Suprapubic skin (tissue), 4 donors: ENCODE data around the gene TMEM100. TPM values are rescaled to one million over a fixed set of nuclear protein-coding genes. Genes with fewer than 3 reads are reported as not detected.

ENCODE experiments used
- DNase-seq, 2 donors: peaks; one replicate each; pipeline ENCODE4 v3.0.0-alpha.2; 2019; ENCODE audit warnings: low spot score in 2 of 2
- H3K27ac ChIP-seq: fragments of 200-600 bp; sonication (generic); one replicate; pipeline ENCODE4 v1.5.1; 2019
- H3K27me3 ChIP-seq: fragments of 200-600 bp; sonication (generic); one replicate; pipeline ENCODE4 v1.5.1; 2019
- H3K36me3 ChIP-seq: fragments of 200-600 bp; sonication (generic); one replicate; pipeline ENCODE4 v1.5.1; 2019
- H3K4me1 ChIP-seq: fragments of 200-600 bp; sonication (generic); one replicate; pipeline ENCODE4 v1.5.1; 2019
- H3K4me3 ChIP-seq: fragments of 200-600 bp; sonication (generic); one replicate; pipeline ENCODE4 v1.5.1; 2019; ENCODE audit warnings: mild to moderate bottlenecking
- H3K9me3 ChIP-seq: fragments of 200-600 bp; sonication (generic); one replicate; pipeline ENCODE4 v1.5.1; 2019
- EP300 ChIP-seq: sonication (generic); formaldehyde crosslinking; IDR thresholded peaks from one replicate; pipeline ENCODE4 v1.6.1; 2017; ENCODE audit warnings: antibody characterized with exemption
- POLR2A ChIP-seq, 2 donors: fragments of 450-650 bp; IDR thresholded peaks; one replicate each; pipeline ENCODE4 v1.6.1; 2017; ENCODE audit warnings: antibody characterized with exemption in 2 of 2, mild to moderate bottlenecking in 2 of 2, moderate library complexity in 2 of 2
- POLR2AphosphoS5 ChIP-seq, 3 donors: sonication (generic); formaldehyde crosslinking; IDR thresholded peaks; one replicate each; pipeline ENCODE4 v1.6.1; 2017; ENCODE audit warnings: antibody characterized with exemption in 3 of 3
- WGBS: methylation state at CpG from one replicate; pipeline ENCODE4 v1.1.5; 2018; 5-methylcytosine and 5-hydroxymethylcytosine counted together
- total RNA-seq, 4 donors: library from RNA; depleted of rRNA; stranded (reverse); fragments of >200 nt; gene quantifications; one replicate each; pipeline ENCODE4 v1.1.0, GENCODE V29; 2016
- TF ChIP-seq, protein P1 (sequence below), 2 donors: fragments of 200-600 bp in 1 of 2; fragments of 450-650 bp in 1 of 2; sonication (generic) in 1 of 2; IDR thresholded peaks; one replicate each; pipeline ENCODE4 v1.5.1; 2016 to 2019; ENCODE audit warnings: antibody characterized with exemption in 2 of 2, mild to moderate bottlenecking in 1 of 2, moderate library complexity in 1 of 2

Gene TMEM100
- total RNA-seq, 4 donors from 2014 or later: 1.7 to 2.9 (median 2.4) TPM

DNA sequence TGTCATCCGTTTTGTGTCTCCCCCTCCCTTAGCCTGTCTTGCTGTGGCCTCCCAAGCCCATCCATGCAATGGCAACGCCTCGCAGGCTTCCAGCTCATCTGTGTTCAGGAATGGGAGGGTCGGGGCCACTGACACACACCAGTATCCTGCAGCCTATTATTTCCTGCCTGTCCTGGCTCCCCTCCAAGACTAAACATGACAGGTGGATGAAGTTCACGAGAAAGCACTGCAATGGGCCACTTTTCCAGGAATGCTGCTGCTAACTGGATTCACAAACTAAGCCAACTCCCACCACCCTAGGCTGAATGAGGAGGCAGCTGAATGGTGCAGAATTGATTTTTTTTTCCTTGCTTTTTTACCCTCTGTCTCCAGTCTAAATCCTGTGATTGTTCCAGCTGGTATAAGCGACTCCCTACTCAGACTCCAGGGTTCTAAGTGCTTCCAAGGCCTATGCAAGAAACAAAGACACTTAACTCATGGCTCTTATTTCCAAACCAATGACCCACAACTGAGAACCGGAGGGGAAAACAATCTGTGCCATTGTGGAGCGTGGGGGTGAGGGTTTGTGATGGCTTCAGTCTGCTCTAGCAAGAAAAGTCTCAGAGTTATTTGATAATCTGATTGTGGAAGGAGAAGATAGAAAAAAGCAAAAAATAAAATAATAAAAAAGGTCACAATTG, 23.3 kb downstream of the TMEM100 start:
- Histone ChIP-seq H3K27me3 (peaks cover 3% of the 10 kb centered on the region), H3K27ac (no peak overlapping the region), H3K36me3 (no peaks in the 10 kb centered on the region), H3K9me3 (no peaks in the 10 kb centered on the region), H3K4me3 (no peak overlapping the region), H3K4me1 (no peaks in the 10 kb centered on the region)
- WGBS: 67% methylated on average over 8 of the region's 8 CpGs
- no peak for DNase-seq
- TF ChIP-seq POLR2A (IDR thresholded peaks at IDR 0.05): no peak
- no peak for TF ChIP-seq POLR2AphosphoS5 (IDR thresholded peaks at IDR 0.05)
- no peak for TF ChIP-seq EP300
- TF ChIP-seq, protein P1, sequence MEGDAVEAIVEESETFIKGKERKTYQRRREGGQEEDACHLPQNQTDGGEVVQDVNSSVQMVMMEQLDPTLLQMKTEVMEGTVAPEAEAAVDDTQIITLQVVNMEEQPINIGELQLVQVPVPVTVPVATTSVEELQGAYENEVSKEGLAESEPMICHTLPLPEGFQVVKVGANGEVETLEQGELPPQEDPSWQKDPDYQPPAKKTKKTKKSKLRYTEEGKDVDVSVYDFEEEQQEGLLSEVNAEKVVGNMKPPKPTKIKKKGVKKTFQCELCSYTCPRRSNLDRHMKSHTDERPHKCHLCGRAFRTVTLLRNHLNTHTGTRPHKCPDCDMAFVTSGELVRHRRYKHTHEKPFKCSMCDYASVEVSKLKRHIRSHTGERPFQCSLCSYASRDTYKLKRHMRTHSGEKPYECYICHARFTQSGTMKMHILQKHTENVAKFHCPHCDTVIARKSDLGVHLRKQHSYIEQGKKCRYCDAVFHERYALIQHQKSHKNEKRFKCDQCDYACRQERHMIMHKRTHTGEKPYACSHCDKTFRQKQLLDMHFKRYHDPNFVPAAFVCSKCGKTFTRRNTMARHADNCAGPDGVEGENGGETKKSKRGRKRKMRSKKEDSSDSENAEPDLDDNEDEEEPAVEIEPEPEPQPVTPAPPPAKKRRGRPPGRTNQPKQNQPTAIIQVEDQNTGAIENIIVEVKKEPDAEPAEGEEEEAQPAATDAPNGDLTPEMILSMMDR (IDR thresholded peaks at IDR 0.05): no peak

DNA sequence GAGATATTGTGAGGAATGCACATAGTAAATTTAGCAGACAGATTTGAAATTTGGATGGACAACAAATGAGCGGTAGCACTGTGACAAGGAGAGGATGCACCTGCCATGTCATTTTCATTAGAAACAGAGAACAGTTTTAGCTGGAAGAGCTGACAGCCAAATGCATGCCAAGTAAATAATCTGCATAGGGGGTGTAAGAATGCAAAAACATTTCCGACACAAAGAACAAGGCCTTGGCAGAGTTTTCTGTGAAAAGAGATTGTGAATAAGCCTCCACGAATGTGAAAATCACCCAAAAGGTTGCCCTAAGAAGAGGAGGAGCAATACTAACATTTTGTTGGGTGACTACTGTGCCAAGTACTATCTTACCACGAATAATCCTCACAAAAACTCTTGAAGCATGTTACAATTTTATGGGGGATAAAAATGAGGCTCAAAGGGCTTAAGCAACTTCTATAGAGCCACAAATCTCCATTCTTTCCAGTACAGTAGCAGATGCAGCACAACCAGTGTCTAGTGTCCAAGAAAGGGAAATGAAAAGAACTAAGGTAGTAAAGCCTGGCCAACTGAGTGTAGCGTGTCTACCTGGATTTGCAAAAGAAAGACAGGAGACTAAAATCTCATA, 28.3 kb downstream of the TMEM100 start:
- Histone ChIP-seq H3K27me3 (no peaks in the 10 kb centered on the region), H3K36me3 (no peaks in the 10 kb centered on the region), H3K4me3 (no peak overlapping the region), H3K9me3 (no peaks in the 10 kb centered on the region), H3K27ac (no peak overlapping the region), H3K4me1 (no peaks in the 10 kb centered on the region)
- no peak for DNase-seq
- TF ChIP-seq POLR2AphosphoS5 (IDR thresholded peaks at IDR 0.05): no peak
- TF ChIP-seq, protein P1 (IDR thresholded peaks at IDR 0.05): no peak
- TF ChIP-seq POLR2A (IDR thresholded peaks at IDR 0.05): no peak
- TF ChIP-seq EP300: no peak
- WGBS: 49% methylated on average over 5 of the region's 5 CpGs

DNA sequence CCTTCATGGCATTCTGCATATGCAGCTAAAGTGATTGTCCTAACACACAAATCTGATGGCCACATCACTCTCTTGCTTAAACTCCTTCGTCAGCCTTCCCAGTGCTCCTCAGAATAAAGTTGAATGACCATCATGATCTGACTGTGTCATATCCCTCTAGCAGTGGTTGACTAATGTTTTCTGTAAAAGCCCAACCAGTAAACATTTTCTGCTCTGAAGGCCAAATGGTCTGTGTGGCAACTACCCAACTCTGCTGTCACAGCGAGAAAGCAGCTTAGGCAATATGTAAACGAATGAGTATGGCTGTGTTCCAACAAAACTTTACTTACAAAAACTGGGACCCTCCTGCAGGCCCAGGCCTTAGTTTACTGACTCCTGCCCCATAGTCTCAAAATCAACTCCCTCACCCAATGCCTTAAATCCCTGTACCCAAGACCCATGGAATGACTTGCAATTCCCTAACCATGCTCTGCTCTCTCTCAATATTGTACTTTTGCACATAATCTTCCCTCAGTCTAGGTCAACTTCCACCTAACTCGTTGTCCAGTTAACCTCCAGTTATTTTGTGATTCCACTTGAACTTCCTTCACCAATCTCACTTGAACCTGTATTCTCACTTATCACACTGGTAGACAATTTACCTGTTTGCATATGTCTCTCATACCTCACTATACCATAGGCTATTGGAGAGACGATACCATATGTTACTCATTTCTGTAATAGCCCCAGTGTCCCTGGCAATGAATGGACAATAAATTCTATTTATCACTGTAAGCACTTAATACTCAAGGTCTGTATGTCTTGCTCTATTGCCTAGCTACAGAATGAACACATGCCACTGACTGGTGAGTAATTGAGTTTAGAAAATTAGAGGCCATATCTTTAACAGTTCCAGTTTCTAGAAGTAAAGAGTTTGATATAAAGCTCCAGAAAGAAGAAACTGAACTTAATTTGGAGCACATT, 29.1 kb downstream of the TMEM100 start:
- TF ChIP-seq, protein P1 (IDR thresholded peaks at IDR 0.05): no peak
- no peak for TF ChIP-seq POLR2A (IDR thresholded peaks at IDR 0.05)
- TF ChIP-seq POLR2AphosphoS5 (IDR thresholded peaks at IDR 0.05): no peak
- TF ChIP-seq EP300: no peak
- no peak overlapping the region for H3K27ac ChIP-seq
- no peaks in the 10 kb centered on the region for H3K9me3 ChIP-seq
- H3K27me3 ChIP-seq: no peaks in the 10 kb centered on the region
- no peak overlapping the region for H3K4me3 ChIP-seq
- peak in 1 of 2 donors; percentile 80 for DNase-seq
- 52% methylated on average over 5 of the region's 5 CpGs for WGBS
- no peaks in the 10 kb centered on the region for H3K36me3 ChIP-seq
- no peaks in the 10 kb centered on the region for H3K4me1 ChIP-seq

DNA sequence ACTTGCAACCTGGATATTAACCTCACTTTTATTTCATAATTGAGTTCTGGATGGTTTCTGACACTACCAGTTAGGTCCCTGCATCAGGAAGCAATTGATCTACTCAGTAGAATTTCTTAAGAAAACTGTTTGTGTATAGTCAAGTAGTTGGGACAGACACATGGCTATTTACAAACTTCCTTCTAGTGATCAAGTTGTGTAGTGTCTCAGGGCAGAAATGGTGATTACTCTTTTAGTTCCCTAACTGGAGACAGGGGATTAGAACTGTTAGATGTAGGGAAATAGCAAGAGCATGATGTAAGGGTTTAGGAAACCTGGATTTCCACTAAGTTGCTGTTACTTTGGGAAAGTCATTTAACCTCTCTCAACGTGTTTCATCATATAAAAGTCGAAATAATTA, 30.4 kb downstream of the TMEM100 start:
- Histone ChIP-seq H3K9me3 (no peaks in the 10 kb centered on the region), H3K27ac (no peak overlapping the region), H3K4me3 (no peak overlapping the region), H3K4me1 (no peaks in the 10 kb centered on the region), H3K36me3 (no peaks in the 10 kb centered on the region), H3K27me3 (no peaks in the 10 kb centered on the region)
- TF ChIP-seq POLR2A (IDR thresholded peaks at IDR 0.05): no peak
- WGBS: 81% methylated on average over 2 of the region's 2 CpGs
- DNase-seq: no peak

DNA sequence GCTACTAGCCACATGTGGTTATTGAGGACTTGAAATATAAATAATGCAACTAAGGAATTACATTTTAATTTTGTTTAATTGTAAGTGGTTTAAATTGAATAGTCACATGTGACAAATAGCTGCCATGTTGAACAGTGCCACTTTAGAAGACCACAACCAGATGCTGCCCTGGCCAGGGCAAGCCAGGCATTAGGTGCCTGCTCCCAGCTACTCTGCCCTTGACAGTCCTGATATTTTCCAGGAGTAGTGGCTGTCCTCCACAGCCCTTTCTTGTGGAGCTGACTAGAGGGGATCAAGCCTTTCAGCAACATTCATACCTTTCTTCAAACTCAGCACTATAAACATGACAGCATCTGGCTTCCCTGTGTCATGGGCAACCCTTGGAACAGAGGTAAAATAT, 31.0 kb downstream of the TMEM100 start:
- no peak overlapping the region for H3K27ac ChIP-seq
- no peaks in the 10 kb centered on the region for H3K4me1 ChIP-seq
- no peaks in the 10 kb centered on the region for H3K27me3 ChIP-seq
- no peak for DNase-seq
- H3K4me3 ChIP-seq: no peak overlapping the region
- no peaks in the 10 kb centered on the region for H3K9me3 ChIP-seq
- no peak for TF ChIP-seq POLR2A (IDR thresholded peaks at IDR 0.05)
- TF ChIP-seq, protein P1 (IDR thresholded peaks at IDR 0.05): no peak
- no peak for TF ChIP-seq EP300
- no peak for TF ChIP-seq POLR2AphosphoS5 (IDR thresholded peaks at IDR 0.05)
- H3K36me3 ChIP-seq: no peaks in the 10 kb centered on the region
